Liver (tissue), 9 donors: ENCODE data around the gene LPO. TPM values are rescaled to one million over a fixed set of nuclear protein-coding genes. Genes with fewer than 3 reads are reported as not detected.

Experiments
- DNase-seq: peaks from one replicate; pipeline ENCODE4 v3.0.0-alpha.2; 2017; ENCODE audit warnings: low spot score
- H3K27ac ChIP-seq, 2 donors: one replicate each; pipeline ENCODE4 v1.7.0; 2013; ENCODE audit warnings: inconsistent platforms in 2 of 2, low read length in 2 of 2, control low read depth in 1 of 2, low read depth in 1 of 2, mild to moderate bottlenecking in 1 of 2
- H3K27me3 ChIP-seq, 4 donors: one replicate each; pipeline versions ENCODE4 v1.6.1 to v1.7.0; 2013; ENCODE audit warnings: low read length in 3 of 4, inconsistent platforms in 1 of 4, mild to moderate bottlenecking in 1 of 4, moderate library complexity in 1 of 4; ENCODE audit not compliant: control insufficient read depth in 4 of 4, insufficient read depth in 4 of 4
- H3K36me3 ChIP-seq, 4 donors: one replicate each; pipeline versions ENCODE4 v1.6.1 to v1.7.0; 2013; ENCODE audit warnings: low read length in 3 of 4, mild to moderate bottlenecking in 3 of 4, low read depth in 1 of 4, moderate library complexity in 1 of 4; ENCODE audit not compliant: control insufficient read depth in 4 of 4, insufficient read depth in 3 of 4
- H3K4me1 ChIP-seq, 4 donors: one replicate each; pipeline versions ENCODE4 v1.6.1 to v1.7.0; 2013; ENCODE audit warnings: low read length in 3 of 4, mild to moderate bottlenecking in 3 of 4, moderate library complexity in 1 of 4; ENCODE audit not compliant: control insufficient read depth in 4 of 4, insufficient read depth in 4 of 4
- H3K4me3 ChIP-seq, 3 donors: one replicate each; pipeline versions ENCODE4 v1.6.1 to v1.7.0; 2013; ENCODE audit warnings: low read length in 3 of 3, control low read depth in 1 of 3, low read depth in 1 of 3, mild to moderate bottlenecking in 1 of 3
- H3K9ac ChIP-seq, 2 donors: one replicate each; pipeline ENCODE4 v1.7.0; 2013; ENCODE audit warnings: low read length in 2 of 2, mild to moderate bottlenecking in 2 of 2, moderate library complexity in 2 of 2, control low read depth in 1 of 2, low read depth in 1 of 2
- H3K9me3 ChIP-seq, 4 donors: one replicate each; pipeline versions ENCODE4 v1.6.1 to v1.7.0; 2013; ENCODE audit warnings: low read length in 3 of 4; ENCODE audit not compliant: control insufficient read depth in 4 of 4
- EGR1 ChIP-seq, 2 donors: IDR thresholded peaks; 2 replicates each; pipeline ENCODE4 v1.6.1; 2016 to 2018; ENCODE audit warnings: antibody characterized with exemption in 2 of 2, low read depth in 2 of 2
- FOXA1 ChIP-seq: IDR thresholded peaks from 2 replicates; pipeline ENCODE4 v1.6.1; 2016; ENCODE audit warnings: antibody characterized with exemption
- FOXA2 ChIP-seq: IDR thresholded peaks from 2 replicates; pipeline ENCODE4 v1.6.1; 2016; ENCODE audit warnings: antibody characterized with exemption
- GABPA ChIP-seq, 2 donors: IDR thresholded peaks in 1 of 2; conservative IDR thresholded peaks in 1 of 2; 2 replicates each; pipeline ENCODE4 v1.6.1; 2016; ENCODE audit warnings: antibody characterized with exemption in 2 of 2, mild to moderate bottlenecking in 1 of 2, moderate library complexity in 1 of 2
- HNF4A ChIP-seq, 2 donors: conservative IDR thresholded peaks; 2 replicates each; pipeline ENCODE4 v1.6.1; 2016; ENCODE audit warnings: antibody characterized with exemption in 2 of 2, mild to moderate bottlenecking in 2 of 2
- HNF4G ChIP-seq: IDR thresholded peaks from 2 replicates; pipeline ENCODE4 v1.6.1; 2016; ENCODE audit warnings: antibody characterized with exemption
- JUND ChIP-seq, 2 donors: IDR thresholded peaks; 2 replicates each; pipeline ENCODE4 v1.6.1; 2016; ENCODE audit warnings: antibody characterized with exemption in 2 of 2
- MAX ChIP-seq: IDR thresholded peaks from 2 replicates; pipeline ENCODE4 v1.6.1; 2016; ENCODE audit warnings: antibody characterized with exemption
- NR2F2 ChIP-seq: IDR thresholded peaks from 2 replicates; pipeline ENCODE4 v1.6.1; 2016; ENCODE audit warnings: antibody characterized with exemption
- RAD21 ChIP-seq, 2 donors: IDR thresholded peaks; 2 replicates each; pipeline ENCODE4 v1.6.1; 2016; ENCODE audit warnings: antibody characterized with exemption in 2 of 2, mild to moderate bottlenecking in 2 of 2
- REST ChIP-seq: IDR thresholded peaks from 2 replicates; pipeline ENCODE4 v1.6.1; 2016; ENCODE audit warnings: antibody characterized with exemption, mild to moderate bottlenecking
- RXRA ChIP-seq, 2 donors: IDR thresholded peaks; 2 replicates each; pipeline ENCODE4 v1.6.1; 2017 to 2018; ENCODE audit warnings: antibody characterized with exemption in 2 of 2, mild to moderate bottlenecking in 1 of 2
- SP1 ChIP-seq: IDR thresholded peaks from 2 replicates; pipeline ENCODE4 v1.6.1; 2018; ENCODE audit warnings: antibody characterized with exemption, mild to moderate bottlenecking
- TAF1 ChIP-seq: conservative IDR thresholded peaks from 2 replicates; pipeline ENCODE4 v1.6.1; 2016; ENCODE audit warnings: antibody characterized with exemption, mild to moderate bottlenecking
- ZBTB33 ChIP-seq: IDR thresholded peaks from 2 replicates; pipeline ENCODE4 v1.6.1; 2016; ENCODE audit warnings: antibody characterized with exemption
- WGBS: extraction: QIAGEN DNeasy Blood & Tissue Kit; methylation state at CpG from one replicate; pipeline ENCODE4 v1.1.7; 2013; 5-methylcytosine and 5-hydroxymethylcytosine counted together
- polyA plus RNA-seq, 2 donors: library from polyadenylated mRNA; stranded (reverse) in 1 of 2; unstranded in 1 of 2; fragments of 200-250 nt in 1 of 2; fragments of >200 nt in 1 of 2; fragmentation: Nextera tagmentation in 1 of 2; extraction: Ambion mirVana in 1 of 2; gene quantifications; one replicate each; pipeline versions ENCODE4 v1.2.1 to v1.2.3, GENCODE V29; 2013 to 2015
- total RNA-seq, 2 donors: library from RNA; depleted of rRNA; stranded (reverse); fragments of >200 nt; gene quantifications; one replicate each; pipeline ENCODE4 v1.2.3, GENCODE V29; 2014
- TF ChIP-seq, protein P1 (sequence below): IDR thresholded peaks from 2 replicates; pipeline ENCODE4 v1.6.1; 2016; ENCODE audit warnings: antibody characterized with exemption
- donor health status: healthy.
- donor health status: healthy.
- donor health status: healthy.
- donor health status: healthy.
- donor health status: healthy.

The LPO gene
- total and polyA plus RNA-seq, 4 donors, result not detected

- no peak for DNase-seq
- peaks cover 0 to 4% (median 2%) of the 10 kb centered on the region in 4 donors for H3K27me3 ChIP-seq
- TF ChIP-seq FOXA1 (no peak), TAF1 (no peak), HNF4A (conservative IDR thresholded peaks at IDR 0.05) (no peak), REST (no peak), GABPA (IDR thresholded peaks at IDR 0.05 in 1 of 2, conservative IDR thresholded peaks at IDR 0.05 in 1 of 2) (no peak), JUND (IDR thresholded peaks at IDR 0.05) (no peak), EGR1 (IDR thresholded peaks at IDR 0.05; ENCODE audit: low read depth in 2 of 2) (no peak)
- TF ChIP-seq, protein P1, sequence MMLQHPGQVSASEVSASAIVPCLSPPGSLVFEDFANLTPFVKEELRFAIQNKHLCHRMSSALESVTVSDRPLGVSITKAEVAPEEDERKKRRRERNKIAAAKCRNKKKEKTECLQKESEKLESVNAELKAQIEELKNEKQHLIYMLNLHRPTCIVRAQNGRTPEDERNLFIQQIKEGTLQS, result no peak
- no peaks in the 10 kb centered on the region for H3K36me3 ChIP-seq
- H3K27ac ChIP-seq, result no peak overlapping the region
- H3K9ac ChIP-seq, result no peak overlapping the region
- WGBS, result 62% methylated on average over 1 of the region's 1 CpG
- no peak overlapping the region for H3K4me3 ChIP-seq
- no peaks in the 10 kb centered on the region for H3K4me1 ChIP-seq
- no peaks in the 10 kb centered on the region for H3K9me3 ChIP-seq
Measured at GRCh38 chr17:58263773-58264172, 25.4 kb downstream of the LPO start.

GRCh38 chr17:58264407-58265103 is 26.2 kb downstream of the LPO start:
- no peak for TF ChIP-seq FOXA1
- Histone ChIP-seq H3K4me1 (no peaks in the 10 kb centered on the region), H3K27me3 (peaks cover 0 to 4% (median 2%) of the 10 kb centered on the region in 4 donors), H3K9me3 (no peaks in the 10 kb centered on the region), H3K4me3 (no peak overlapping the region), H3K36me3 (no peaks in the 10 kb centered on the region), H3K9ac (no peak overlapping the region), H3K27ac (no peak overlapping the region)
- DNase-seq, result peak; percentile 22
- WGBS, result 75% methylated on average over 6 of the region's 6 CpGs

DNA sequence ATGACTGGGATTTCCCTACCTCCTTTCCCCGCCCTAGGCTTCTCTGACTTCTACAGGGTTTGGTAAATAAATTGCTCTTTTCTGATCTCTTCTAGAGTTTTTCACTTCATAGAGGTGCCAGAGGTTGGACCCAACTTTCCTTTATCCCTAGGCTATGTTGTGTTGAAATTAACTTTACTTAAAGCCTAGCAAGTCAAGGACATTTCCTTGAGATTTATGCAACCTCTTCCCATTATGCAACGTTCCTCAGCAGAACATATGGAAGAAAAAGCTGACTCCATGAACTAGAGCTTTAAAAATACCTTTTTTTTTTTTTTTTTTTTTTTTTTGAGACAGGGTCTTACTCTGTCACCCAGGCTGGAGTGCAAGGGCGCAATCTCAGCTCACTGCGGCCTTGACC is 26.9 kb downstream of the LPO start:
- no peak overlapping the region for H3K9ac ChIP-seq
- 84% methylated on average over 4 of the region's 4 CpGs for WGBS
- no peaks in the 10 kb centered on the region for H3K36me3 ChIP-seq
- H3K4me3 ChIP-seq, result no peak overlapping the region
- TF ChIP-seq FOXA2 (no peak), GABPA (IDR thresholded peaks at IDR 0.05 in 1 of 2, conservative IDR thresholded peaks at IDR 0.05 in 1 of 2) (no peak), HNF4G (no peak), TAF1 (no peak), RAD21 (IDR thresholded peaks at IDR 0.05) (no peak), EGR1 (IDR thresholded peaks at IDR 0.05; ENCODE audit: low read depth in 2 of 2) (no peak), ZBTB33 (no peak), NR2F2 (no peak), FOXA1 (no peak), SP1 (no peak), RXRA (IDR thresholded peaks at IDR 0.05) (no peak), HNF4A (conservative IDR thresholded peaks at IDR 0.05) (no peak), JUND (IDR thresholded peaks at IDR 0.05) (no peak), MAX (no peak)
- TF ChIP-seq, protein P1, result no peak
- no peak overlapping the region for H3K27ac ChIP-seq
- DNase-seq, result no peak
- H3K4me1 ChIP-seq, result no peaks in the 10 kb centered on the region
- no peaks in the 10 kb centered on the region for H3K9me3 ChIP-seq
- H3K27me3 ChIP-seq, result peaks cover 0 to 4% (median 2%) of the 10 kb centered on the region in 4 donors
